Hippocampal formation (tissue), 2 donors: ENCODE results near the gene AP1S3.
"Not testable (repeated sequence)": the region's sequence is repeated elsewhere in the genome, so short reads cannot be mapped to it uniquely, and the experiment has no call there.

ENCODE experiments used
- DNase-seq, 2 donors: peaks; one replicate each; lab custom pipeline; 2025; lab: John Stamatoyannopoulos, UW

Gene AP1S3

DNA sequence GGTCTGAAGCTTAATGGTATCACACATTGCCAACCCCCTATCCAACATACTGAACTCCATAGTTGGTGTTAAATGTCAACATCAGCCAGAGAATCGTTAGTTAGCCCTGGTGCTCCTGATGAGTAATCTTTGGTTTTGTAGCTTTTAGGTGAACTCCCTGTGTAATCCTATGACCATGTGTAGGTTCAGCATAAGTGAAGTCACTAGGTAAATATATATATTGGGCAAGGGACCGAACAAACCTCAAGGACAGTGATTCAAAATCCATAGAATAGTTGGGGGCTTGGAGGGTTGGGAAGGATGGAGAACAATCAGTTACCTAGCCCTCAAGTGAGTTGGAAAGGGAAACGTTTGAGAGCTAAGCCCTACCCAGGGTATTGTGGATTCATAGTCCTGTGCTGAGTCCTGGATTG is 16.0 kb upstream of the AP1S3 start:
- no peak for DNase-seq

DNA sequence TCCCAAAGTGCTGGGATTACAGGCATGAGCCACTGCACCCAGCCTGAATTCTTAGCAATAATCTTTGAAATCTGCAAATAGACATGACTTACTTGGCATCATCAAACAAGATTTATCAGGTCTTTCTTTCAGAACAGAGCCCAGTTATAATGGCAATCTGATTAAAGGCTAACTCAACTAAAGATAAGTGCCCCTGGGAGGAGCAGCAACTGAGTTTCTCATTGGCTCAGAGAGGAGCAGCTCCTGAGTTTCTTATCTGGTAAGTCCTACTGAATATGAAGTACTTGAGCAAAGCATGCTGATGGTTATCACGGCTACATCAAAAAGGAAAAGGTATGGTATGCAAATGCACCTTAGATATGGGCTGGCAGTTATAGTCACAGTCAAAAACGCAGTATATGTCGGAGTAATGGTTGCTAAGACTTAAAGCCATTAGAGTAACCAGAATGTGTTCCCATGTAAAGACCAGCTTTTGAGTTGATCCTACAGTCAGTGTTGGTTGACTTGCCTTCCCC is 15.0 kb upstream of the AP1S3 start:
- DNase-seq = no peak

DNA sequence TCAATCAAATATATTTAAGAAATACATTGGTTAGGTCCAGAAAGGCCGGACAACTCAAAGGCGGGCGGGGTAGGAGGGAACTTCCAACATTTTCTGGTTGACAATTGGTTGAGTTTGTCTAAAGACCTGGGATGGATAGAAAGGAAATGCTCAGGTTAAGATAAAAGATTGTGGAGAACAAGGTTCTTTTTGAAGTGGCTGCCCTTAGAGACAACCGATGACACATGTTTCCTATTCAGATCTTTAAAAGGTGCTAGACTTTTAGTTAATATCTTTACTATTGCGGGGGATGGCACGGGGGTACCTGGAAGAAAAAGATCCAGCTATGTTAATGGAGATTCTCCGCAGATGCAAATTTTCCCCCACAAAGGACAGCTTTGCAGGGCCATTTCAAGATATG is 10.0 kb upstream of the AP1S3 start:
- no peak for DNase-seq

DNA sequence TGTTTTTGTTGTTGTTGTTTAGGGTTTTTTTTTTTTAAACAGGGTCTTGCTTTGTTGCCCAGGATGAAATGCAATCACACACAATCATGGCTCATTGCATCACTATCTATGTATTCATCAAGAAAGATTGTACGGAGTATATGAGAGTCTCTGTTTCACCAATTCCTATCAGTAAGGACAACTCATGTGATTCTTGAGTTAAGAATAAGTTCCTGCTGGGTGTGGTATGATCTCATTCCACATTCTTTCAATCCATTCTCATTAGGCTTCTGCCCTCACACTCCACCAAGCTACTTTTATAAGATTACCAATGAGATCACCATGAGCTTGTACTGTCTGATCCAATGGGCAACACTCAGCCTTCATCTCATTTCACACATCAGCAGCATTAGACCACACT is 9.1 kb upstream of the AP1S3 start:
- no peak for DNase-seq

DNA sequence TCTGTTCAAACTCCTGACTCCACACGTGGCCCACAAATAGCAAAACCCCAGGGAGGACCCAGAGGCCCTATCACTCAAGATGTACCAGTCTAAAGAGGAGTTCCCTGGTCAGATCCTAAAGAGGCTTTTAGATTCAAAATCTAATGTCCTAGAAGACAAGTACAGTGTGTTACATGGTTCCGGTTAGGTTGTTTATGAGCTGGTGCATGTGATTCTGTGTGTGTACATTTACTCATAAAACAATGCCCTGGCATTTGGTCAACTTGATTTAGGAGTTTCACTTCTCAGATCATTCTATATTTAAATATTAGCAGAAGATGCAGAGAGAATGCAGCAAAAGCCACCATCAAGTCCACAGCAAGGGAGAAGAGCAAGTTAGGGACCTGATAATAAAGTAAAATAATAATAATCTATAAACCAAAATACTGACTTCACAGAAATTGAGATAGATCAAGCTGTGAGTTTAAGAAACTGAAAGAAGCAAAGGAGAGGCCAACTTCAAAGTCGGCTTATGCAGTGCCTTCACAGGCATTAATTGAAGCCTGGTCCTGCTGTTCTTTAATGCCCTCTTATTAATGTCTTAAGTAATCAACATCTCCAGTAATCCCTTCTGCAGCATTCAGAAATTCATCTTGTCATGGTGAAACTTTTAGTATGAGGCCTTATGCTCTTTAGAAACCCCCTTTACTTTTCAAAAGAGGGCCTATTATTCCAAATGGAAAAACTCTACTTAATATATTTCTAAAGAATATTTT is 4.2 kb upstream of the AP1S3 start:
- DNase-seq = no peak

DNA sequence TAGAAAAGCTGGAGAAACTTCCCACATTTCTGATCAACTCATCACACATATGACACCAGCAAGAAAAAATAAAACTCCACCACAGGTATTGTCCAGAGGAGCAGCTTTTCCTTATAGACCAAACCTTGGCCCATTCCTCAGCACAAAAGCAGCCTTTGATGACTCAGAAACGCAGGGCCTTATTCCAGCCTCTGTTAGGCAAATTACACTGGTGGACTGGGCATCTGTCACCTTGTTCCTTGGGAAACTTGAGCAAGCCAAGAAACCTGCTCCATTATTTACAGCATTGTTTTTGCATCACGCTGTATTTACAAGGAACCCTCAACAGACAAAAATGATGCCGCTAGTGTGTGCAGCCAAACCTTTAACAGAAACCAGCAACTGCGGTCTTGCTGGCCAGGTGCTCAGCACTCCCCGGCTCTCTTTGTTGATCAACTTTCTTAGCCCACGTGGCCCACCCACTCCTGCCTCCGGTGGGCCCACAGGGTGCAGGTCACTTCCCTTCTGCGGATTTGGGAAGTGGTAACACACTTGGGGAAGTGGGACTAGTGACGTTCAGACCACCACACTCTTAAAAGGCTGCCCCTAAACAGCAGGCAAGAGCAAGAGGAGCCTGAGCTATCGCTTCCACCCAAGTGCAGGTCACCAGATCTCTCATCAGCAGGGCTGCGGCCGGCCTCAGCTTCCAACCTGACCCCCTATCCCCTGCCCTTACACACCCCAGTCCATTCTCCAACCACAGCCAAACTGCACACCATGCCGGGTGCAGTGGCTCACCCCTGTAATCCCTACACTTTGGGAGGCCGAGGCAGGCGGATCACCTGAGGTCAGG is 1.5 kb downstream of the AP1S3 start:
- DNase-seq = no peak

DNA sequence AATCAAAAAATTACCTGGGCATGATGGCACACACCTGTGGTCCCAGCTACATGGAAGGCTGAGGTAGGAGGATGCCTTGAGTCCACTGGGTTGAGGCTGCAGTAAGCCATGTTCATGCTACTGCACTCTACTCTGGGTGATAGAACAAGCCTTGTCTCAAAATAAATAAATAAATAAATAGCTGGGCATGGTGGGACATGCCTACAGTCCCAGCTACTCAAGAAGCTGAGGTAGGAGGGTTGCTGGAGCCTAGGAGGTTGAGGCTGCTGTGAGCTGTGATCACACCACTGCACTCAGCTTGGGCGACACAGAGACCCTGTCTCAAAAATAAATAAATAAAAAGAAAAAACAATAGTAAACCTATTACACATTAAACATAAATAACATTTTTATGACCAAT is 3.0 kb downstream of the AP1S3 start:
- DNase-seq = no peak

DNA sequence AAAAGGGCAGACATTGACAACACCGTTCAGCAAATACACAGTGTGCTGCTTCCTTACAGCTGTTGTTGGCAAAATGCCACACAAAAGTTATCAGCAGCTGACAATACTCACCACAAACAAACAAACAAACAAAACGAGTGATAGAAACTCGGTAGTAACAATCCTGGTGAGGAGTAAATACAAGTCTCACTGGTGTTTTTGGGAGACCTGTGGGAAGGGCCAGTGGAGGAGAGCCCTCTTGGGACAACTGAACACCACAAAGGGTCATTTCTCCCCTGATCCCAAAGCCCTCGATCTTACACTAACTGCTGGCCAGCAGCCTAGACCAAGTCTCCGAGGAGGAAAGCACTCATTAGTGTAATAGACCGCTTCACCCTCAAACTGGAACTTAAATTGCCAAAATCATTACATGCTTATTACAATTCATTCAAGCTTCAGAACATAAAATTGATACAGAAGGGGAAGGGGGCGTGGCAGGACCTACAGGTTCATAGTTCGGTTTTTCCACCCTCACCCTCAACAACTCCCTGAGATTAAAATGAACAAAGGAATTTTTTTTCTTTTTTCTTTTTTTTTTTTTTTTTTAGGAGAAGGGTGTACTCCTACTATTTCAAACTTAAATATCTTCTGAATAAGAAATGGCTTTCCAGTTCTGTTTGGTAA is 5.0 kb downstream of the AP1S3 start:
- no peak for DNase-seq

DNA sequence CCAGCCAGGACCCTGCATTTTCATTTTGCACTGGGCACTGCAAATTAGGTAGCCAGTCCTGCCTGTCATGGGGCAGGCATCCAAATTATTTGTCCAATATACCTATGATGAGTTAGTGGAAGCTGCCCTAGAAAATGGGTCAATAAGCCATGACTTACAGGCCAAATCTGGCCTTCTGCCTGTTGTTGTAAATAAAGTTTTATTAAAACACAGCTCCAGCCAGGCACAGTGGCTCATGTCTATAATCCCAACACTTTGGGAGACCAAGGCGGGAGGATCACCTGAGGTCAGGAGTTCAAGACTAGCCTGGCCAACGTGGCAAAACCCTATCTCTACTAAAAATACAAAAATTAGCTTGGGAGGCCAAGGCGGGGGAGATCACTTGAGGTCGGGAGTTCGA is 8.3 kb downstream of the AP1S3 start:
- no peak for DNase-seq

DNA sequence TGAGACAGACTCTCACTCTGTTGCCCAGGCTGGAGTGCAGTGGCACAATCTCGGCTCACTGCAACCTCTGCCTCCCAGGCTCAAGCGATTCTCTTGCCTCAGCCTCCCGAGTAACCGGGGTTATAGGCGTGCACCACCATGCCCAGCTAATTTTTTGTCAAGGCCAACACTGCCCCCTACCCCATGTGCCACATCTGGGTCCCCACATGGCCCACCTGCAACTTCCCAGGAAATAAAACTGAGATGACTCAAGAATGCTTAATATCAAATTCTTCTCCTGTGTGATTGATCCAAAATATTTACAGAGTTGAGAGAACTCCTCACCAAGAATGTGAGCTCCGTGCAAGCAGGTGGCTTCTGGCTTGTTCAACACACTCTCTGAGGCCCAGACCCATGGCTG is 9.1 kb downstream of the AP1S3 start:
- no peak for DNase-seq

DNA sequence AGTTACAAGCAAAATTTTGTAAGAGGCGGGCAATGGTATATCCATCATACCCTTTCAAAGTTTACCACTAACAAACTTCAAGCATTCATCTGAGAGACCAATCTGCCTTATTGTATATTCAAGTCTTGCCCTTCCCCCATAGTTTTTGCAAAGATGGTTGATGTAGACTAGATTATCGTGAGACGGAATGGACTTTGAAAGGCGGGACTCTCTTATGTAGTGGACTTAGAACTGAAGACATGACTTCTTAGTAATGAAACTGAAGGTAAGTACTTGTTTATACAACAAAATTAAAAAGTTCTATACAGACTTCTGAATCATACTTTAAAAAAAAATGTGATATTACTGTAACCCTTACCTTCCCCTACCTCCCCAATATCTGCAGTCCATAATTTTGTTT is 10.4 kb downstream of the AP1S3 start:
- DNase-seq = no peak

DNA sequence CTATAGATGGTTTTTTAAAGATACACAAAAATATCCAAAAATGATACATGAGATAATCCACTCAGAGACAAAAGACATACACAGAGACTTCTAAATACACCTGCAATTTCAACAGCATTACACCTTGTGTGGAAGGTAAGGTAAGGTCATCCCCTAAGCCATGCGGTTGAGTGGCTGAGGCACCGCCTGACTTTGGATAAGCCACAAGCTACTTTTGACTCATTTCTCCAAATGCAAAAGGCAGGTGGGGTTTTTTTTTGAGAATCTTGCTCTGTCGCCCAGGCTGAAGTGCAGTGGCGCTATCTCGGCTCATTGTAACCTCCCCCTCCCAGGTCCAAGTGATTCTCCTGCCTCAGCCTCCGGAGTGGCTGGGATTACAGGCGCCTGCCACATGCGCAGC is 13.1 kb downstream of the AP1S3 start:
- no peak for DNase-seq

DNA sequence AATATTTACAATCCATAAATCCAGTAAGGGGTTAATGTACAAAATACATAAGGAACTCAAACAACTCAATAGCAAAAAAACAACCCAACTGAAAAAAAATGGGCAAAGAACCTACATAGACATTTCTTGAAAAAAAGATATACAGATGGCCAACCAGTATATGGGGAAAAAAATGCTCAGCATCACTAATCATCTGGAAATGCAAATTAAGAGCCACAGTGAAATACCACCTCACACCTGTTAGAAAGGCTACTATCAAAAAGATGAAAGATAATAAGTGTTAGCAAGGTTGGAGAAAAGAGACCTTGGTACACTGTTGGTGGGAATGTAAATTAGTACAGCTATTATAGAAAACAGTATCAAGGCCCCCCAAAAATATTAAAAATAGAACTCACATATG is 14.6 kb downstream of the AP1S3 start:
- DNase-seq = no peak

DNA sequence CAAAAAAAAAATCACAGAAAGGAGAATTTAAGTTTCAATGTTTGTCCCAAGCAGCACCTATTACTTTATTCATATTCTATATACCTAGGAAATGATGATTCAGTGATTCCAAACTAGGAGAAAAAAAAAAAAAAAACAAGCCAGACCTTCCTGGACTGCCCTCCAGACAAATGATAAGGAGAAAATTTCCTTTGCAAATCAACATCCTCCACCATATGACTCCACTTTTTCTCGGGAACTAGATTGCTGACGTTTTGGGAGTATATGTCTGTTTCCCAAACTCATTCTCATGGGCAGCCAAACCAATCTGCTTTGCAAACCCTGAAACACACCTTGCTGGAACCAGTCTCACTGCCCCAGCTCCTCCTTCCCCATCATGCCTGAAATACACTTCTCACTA is 16.8 kb downstream of the AP1S3 start:
- DNase-seq = no peak

DNA sequence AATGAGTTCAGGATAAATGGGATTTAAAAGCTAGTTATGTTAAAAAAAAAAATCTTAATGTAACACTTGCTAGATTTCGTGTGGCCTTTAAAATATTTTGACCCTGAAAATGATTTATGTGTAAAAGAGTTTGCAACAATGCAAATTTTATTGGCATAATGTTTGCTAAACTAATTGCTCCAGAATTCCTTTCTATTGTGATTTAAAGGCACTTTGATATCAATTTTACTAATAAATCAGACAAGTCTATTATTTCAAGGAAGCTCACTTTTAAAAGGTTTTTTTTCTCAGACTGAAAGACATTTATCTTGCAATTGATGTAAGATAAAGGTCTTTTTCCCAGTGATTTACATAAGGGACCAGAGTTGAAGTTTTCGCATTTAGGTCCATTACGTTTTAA is 17.5 kb downstream of the AP1S3 start:
- no peak for DNase-seq

DNA sequence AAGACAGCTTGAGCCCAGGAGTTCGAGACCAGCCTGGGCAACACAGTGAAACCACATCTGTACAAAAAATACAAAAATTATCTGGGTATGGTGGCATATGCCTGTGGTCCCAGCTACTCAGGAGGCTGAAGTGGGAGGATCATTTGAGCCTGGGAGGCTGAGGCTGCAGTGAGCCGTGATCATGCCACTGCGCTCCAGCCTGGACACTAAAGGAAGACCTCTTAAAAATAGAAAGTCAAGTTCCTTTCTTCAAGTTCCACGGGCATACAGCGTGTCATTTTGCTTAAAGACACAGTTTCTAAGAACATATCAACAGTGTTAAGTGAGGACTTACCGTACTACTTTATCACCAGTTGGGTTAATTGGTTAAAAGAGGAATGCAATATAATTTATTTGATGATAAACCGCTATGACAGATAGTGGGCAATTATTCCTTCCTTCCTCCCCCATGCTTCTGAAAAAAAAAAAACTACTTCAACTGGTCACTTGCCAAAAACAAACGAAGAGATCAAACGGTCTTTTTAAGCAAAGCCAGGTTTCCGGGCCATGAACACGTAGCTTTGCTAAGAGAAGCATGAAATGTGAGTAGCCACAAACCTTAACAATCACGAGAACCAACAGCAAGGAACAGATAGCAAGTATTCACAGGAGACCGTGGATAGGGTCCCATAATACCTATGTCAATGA is 21.4 kb downstream of the AP1S3 start:
- no peak for DNase-seq

DNA sequence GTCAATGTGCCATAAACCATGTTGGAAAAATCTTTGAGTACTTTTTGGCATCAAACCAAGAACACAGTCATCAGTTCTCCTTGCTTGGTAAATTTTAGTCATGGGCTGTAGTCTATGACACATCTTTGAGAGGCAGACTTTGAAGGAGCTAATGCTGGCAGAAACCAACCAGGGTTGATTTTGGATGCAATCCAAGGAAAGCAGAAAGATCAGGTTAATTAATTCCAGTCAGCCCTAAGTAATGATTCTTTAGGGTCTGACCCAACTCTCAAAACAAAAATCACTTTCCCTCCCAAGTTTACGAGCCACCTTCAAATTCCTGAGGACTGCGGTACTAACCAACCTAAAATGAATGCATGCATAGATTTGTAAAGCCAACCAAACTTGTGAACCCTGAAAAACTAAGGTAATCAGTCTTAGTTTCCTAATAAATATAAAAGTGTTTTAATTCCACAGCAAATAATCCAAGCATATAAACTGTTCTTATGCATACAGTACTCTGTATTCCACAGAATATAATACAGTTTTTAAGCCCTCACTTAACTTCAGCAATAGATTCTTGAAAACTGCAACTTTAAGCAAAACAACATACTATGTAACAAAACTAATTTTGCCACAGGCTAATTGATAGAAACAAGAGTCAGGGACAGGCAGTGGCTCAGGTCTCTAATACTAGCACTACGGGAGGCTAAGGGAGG is 22.0 kb downstream of the AP1S3 start:
- no peak for DNase-seq

DNA sequence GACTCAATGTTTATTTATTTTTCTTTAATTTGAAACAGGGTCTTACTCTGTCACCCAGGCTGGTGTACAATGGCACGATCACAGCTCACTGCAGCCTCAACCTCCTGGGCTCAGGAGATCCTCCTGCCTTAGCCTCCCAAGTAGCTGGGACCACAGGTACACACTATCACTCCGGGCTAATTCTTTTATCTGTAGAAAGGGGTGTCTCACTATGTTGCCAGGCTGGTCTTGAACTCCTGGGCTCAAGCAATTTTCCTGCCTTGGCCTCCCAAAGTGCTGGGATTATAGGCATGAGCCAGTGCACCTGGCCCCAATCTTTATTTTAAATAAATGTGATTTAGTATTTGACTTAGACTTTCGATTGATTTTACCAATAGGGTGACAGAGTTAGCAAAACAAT is 22.6 kb downstream of the AP1S3 start:
- not testable (repeated sequence) for DNase-seq

DNA sequence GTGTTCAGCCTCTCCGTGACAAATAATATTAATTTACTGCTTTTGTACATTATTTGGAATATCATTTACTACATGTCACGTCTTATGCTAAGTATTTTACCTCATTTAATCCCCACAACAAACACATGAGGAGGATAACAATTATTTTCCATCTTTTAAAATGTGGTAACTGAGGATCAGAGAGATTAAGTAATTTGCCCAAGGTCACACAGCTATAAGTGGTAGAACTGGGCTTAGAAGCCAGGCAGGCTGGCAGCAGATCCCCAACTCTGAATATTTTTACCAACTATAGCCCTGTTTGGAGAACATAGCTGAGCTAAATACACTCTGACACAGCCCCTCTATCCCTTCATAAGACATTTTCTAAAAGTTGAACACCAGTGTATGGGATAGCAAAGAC is 24.1 kb downstream of the AP1S3 start:
- no peak for DNase-seq

DNA sequence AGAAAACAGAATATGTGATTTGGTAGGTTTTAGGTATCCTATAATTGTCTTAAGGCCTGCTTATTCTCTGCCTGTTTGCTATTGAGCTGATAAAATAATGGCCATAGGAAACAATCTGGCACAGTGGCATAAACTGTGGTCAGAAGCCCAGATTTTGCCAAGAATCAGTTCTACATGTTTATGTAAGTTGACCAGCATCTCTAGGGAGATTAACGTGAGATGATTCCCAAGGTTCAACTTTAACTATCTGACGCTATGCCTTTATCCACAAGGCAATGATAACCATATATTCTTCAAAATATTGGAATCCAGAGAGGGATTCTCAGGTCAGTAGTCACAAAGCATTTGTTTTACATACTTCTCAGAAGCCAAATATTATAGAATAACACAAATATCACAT is 25.6 kb downstream of the AP1S3 start:
- no peak for DNase-seq

DNA sequence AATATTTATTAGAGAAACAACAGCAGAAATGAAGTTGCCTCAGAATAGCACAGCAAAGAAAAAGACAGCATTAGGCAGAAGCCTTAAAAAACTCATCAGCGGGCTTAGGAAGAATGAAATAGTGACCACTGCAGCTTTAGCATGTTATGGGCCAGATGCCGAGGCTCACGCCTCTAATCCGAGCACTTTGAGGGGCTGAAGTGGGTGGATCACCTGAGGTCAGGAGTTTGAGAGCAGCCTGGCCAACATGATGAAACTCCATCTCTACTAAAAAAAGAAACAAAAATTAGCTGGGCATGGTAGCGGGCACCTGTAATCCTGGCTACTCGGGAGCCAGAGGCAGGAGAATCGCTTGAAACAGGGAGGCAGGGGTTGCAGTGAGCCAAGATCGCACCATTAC is 32.4 kb downstream of the AP1S3 start:
- DNase-seq = no peak

DNA sequence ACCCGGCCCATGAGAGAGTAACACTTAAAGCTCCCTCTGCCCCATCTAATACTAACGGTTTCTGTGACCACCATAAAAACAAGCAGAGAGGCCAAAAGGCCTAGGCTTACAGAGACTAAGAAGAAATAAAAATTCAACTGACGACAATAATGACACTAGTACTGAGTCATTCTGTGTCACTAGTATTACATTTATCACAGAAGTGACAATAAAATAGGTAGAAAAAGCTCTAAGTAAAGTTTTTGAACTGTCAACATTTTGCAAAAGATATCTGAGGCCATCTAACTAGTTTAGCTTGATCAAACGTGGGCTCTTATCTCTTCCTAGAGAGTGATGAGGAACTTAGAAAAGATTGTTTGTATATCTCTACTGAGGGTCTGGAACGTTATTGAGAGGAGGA is 35.6 kb downstream of the AP1S3 start:
- DNase-seq = no peak
